Tibial artery (tissue), 4 donors: ENCODE measurements around the gene WNT10A.

Experiments used
- DNase-seq, 2 donors: peaks; one replicate each; pipeline ENCODE4 v3.0.0-alpha.2; 2019
- H3K27ac ChIP-seq, 2 donors: fragments of 200-600 bp; sonication (generic) in 1 of 2; 1 replicate in 1 of 2; 2 replicates in 1 of 2; pipeline ENCODE4 v1.5.1; 2018 to 2019; ENCODE audit warnings: mild to moderate bottlenecking in 1 of 2
- H3K27me3 ChIP-seq, 2 donors: fragments of 200-600 bp; sonication (generic) in 1 of 2; one replicate each; pipeline versions ENCODE4 v1.5.1 to v1.6.0; 2016 to 2019
- H3K36me3 ChIP-seq, 3 donors: fragments of 200-600 bp; sonication (generic) in 2 of 3; one replicate each; pipeline ENCODE4 v1.5.1; 2016 to 2019; ENCODE audit warnings: mild to moderate bottlenecking in 2 of 3
- H3K4me1 ChIP-seq, 4 donors: fragments of 200-600 bp; sonication (generic) in 2 of 4; 1 replicate in 3 of 4; 2 replicates in 1 of 4; pipeline ENCODE4 v1.5.1; 2016 to 2019
- H3K4me3 ChIP-seq, 2 donors: fragments of 200-600 bp; sonication (generic) in 1 of 2; 1 replicate in 1 of 2; 2 replicates in 1 of 2; pipeline ENCODE4 v1.5.1; 2018 to 2019; ENCODE audit warnings: mild to moderate bottlenecking in 2 of 2
- H3K9me3 ChIP-seq, 3 donors: fragments of 200-600 bp; sonication (generic) in 1 of 3; one replicate each; pipeline ENCODE4 v1.5.1; 2016 to 2019
- intact Hi-C: fragments of 100-400 bp; cut with DNase I; formaldehyde crosslinking; loops from one replicate; pipeline ENCODE4 v1.15.0; 2023; ENCODE audit warnings: low total_unique reads
- TF ChIP-seq, protein P1 (sequence below), 2 experiments: fragments of 200-600 bp in 1 of 2; fragments of 450-650 bp in 1 of 2; IDR thresholded peaks; one replicate each; pipeline ENCODE4 v1.5.1; 2017 to 2019; ENCODE audit warnings: antibody characterized with exemption in 2 of 2, mild to moderate bottlenecking in 1 of 2, moderate library complexity in 1 of 2

WNT10A gene

GRCh38 chr2:218850796-218851195 lies 29.9 kb upstream of the WNT10A start:
- no peak overlapping the region for H3K27ac ChIP-seq
- TF ChIP-seq, protein P1, sequence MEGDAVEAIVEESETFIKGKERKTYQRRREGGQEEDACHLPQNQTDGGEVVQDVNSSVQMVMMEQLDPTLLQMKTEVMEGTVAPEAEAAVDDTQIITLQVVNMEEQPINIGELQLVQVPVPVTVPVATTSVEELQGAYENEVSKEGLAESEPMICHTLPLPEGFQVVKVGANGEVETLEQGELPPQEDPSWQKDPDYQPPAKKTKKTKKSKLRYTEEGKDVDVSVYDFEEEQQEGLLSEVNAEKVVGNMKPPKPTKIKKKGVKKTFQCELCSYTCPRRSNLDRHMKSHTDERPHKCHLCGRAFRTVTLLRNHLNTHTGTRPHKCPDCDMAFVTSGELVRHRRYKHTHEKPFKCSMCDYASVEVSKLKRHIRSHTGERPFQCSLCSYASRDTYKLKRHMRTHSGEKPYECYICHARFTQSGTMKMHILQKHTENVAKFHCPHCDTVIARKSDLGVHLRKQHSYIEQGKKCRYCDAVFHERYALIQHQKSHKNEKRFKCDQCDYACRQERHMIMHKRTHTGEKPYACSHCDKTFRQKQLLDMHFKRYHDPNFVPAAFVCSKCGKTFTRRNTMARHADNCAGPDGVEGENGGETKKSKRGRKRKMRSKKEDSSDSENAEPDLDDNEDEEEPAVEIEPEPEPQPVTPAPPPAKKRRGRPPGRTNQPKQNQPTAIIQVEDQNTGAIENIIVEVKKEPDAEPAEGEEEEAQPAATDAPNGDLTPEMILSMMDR (IDR thresholded peaks at IDR 0.05), result no peak
- no peaks in the 10 kb centered on the region for H3K9me3 ChIP-seq
- no peak overlapping the region for H3K4me3 ChIP-seq
- no peaks in the 10 kb centered on the region for H3K36me3 ChIP-seq
- peaks cover 0 to 4% (median 0%) of the 10 kb centered on the region in 4 donors for H3K4me1 ChIP-seq
- peak in 1 of 2 donors; percentile 24 for DNase-seq
- intact Hi-C loops, result no loop called here
- H3K27me3 ChIP-seq, result peaks cover 0 to 74% of the 10 kb centered on the region in 2 donors

DNA sequence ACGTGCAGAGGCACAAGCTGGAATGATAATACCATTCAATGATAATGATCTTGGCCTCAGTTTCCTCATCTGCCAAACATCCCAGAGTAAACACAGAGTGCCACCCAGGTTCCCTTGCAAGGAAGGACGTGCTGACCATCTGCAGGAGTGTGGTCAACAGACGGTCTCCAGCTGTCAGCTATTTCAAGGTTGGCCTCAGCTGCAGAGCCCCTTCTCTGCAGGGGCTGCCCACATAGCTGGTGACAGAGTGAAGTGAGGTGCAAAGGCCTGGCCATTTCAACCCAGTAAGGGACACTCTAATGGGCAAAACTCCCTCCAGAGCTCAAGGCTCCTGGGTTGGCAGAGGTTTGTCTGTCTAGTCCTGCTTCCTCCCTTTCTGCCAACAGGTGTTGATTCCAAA lies 29.4 kb upstream of the WNT10A start:
- TF ChIP-seq, protein P1 (IDR thresholded peaks at IDR 0.05), result no peak
- no peaks in the 10 kb centered on the region for H3K36me3 ChIP-seq
- no peak overlapping the region for H3K27ac ChIP-seq
- H3K4me1 ChIP-seq, result peaks cover 0 to 4% (median 0%) of the 10 kb centered on the region in 4 donors
- intact Hi-C loops, result no loop called here
- H3K27me3 ChIP-seq, result peaks cover 0 to 79% of the 10 kb centered on the region in 2 donors
- no peak overlapping the region for H3K4me3 ChIP-seq
- no peaks in the 10 kb centered on the region for H3K9me3 ChIP-seq
- DNase-seq, result peak in 1 of 2 donors; percentile 44

DNA sequence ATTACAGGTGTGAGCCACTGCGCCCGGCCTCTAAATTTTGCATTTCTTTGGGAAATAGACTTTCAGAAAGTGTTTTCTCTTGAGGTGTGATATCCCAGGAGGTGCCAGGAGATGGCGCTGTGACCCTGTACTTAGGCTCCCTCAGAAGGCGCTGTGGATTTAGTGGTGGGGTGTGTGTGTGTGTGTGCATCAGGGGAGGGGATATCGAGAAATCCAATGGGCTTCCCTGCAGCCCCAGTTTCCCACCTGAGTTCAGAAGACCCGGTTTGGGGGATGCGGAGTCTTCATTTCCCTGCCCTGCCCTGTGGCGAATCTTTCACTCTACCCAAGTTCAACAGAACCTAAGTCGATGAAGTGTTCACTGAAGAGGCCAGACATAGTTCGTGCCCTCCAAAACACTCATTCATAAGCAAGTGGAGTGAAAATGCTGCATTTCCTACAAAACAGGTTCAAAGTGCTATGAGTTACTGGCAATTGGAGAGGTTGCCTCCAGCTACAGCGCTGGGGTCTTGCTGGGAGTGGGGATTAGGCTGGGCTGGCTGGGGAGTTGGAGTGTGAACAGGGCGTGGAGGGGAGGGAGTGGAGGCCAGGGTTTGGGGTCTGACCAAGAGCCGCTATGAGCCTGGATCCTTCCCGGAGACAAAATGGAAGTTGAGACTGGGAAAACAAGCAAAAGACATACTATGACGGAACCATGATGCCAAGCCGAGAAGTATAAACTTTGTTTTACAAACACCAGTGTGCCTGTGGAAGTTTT lies 27.6 kb upstream of the WNT10A start:
- H3K4me3 ChIP-seq, result no peak overlapping the region
- no peaks in the 10 kb centered on the region for H3K4me1 ChIP-seq
- peak; percentile 53 to 63 for DNase-seq
- no peak overlapping the region for H3K27ac ChIP-seq
- H3K9me3 ChIP-seq, result no peaks in the 10 kb centered on the region
- no peaks in the 10 kb centered on the region for H3K36me3 ChIP-seq
- TF ChIP-seq, protein P1 (IDR thresholded peaks at IDR 0.05), result peak; percentile 55 to 63
- intact Hi-C loops, result no loop called here
- peaks cover 0 to 92% of the 10 kb centered on the region in 2 donors for H3K27me3 ChIP-seq

DNA sequence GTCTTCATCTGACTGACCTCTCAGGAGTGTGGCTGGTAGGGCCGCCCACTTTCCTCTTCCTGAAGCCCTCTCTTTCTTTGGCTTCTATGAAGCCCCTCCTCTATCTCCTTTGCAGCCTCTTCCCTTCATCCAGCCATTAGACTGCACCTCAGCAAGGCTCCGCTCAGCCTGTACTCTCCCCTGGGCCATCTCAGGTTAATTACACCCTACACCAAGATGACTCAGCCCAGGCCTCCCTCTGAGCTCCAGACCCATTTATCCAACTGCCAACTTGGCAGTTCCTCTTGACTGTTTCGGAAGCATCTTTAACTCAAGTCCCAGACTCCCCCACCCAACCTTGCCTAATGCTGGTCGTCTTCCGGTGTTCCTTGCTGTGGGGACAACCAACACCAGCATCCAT lies 26.9 kb upstream of the WNT10A start:
- intact Hi-C loops, result no loop called here
- no peak overlapping the region for H3K4me3 ChIP-seq
- peaks cover 0 to 92% of the 10 kb centered on the region in 2 donors for H3K27me3 ChIP-seq
- peaks cover 0 to under 1% (median under 1%) of the 10 kb centered on the region in 4 donors for H3K4me1 ChIP-seq
- no peaks in the 10 kb centered on the region for H3K36me3 ChIP-seq
- peak in 1 of 2 donors; percentile 33 for DNase-seq
- no peak overlapping the region for H3K27ac ChIP-seq
- TF ChIP-seq, protein P1 (IDR thresholded peaks at IDR 0.05), result no peak
- no peaks in the 10 kb centered on the region for H3K9me3 ChIP-seq

DNA sequence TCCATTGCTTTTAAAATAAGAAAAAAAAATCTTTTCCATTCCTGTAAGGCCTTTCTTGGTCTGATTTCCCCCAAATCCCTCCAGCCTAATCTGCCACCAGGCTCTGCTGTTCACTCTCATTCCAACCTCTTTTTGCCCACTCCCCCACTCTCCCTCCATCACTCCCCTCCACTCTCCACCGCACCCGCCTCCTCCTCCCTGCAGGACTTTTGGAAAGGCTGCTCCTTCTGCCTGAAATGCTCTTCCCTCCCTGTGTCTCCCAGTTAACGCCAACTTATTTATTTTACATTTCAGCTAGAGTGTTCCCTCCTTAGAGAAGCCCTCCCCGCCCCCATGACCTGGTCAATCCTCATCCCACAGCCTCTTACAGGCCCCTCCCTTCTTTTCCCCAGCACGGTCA lies 25.8 kb upstream of the WNT10A start:
- Histone ChIP-seq H3K27me3 (peaks cover 0 to 92% of the 10 kb centered on the region in 2 donors), H3K4me1 (peaks cover 0 to 12% (median 10%) of the 10 kb centered on the region in 4 donors), H3K4me3 (no peak overlapping the region), H3K36me3 (no peaks in the 10 kb centered on the region), H3K9me3 (no peaks in the 10 kb centered on the region), H3K27ac (no peak overlapping the region)
- peak in 1 of 2 donors; percentile 7 for DNase-seq
- TF ChIP-seq, protein P1 (IDR thresholded peaks at IDR 0.05), result no peak
- intact Hi-C loops, result no loop called here
